Measurements from ENCODE around the gene PRM3. TPM values are rescaled to one million over a fixed set of nuclear protein-coding genes. Genes with fewer than 3 reads are reported as not detected.

Gene PRM3, protein sequence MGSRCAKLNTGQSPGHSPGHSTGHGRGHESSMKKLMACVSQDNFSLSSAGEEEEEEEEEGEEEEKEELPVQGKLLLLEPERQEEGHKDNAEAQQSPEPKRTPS
- not detected for total RNA-seq

DNA sequence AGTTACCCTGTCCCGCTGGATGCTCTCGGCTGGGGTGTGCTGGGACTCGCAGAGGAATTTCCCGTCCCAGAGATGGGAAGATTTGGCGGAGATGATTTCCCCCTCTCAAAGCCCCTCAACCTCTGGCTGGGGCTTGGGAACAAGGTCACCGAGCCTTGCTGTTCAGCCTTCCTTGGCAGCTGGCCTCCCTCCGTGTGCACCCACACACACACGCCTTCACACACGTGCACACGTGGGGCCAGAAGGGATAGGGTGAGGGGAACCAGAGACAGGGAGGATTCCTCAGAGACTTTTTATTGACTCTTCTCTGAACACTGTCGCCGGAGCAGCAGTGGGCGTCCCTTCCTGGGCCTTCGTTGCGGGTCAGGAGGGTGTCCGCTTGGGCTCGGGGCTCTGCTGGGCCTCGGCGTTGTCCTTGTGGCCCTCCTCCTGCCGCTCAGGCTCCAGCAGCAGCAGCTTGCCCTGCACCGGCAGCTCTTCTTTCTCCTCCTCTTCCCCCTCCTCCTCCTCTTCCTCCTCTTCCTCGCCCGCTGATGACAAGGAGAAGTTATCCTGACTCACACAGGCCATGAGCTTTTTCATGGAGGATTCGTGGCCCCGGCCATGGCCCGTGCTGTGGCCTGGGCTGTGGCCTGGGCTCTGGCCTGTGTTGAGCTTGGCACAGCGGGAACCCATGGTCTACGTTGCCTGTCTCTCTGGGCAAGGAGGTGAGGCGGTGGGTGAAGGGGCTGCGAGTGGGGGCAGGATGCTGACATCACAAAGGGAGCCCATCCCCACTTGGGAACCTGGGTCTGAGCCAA lies at the start of gene PRM3:
Gene PRM3 (minus strand): TSS at position 709 of the 800 bp plus-strand sequence. CDS start 34 bp downstream, at position 675.

DNA sequence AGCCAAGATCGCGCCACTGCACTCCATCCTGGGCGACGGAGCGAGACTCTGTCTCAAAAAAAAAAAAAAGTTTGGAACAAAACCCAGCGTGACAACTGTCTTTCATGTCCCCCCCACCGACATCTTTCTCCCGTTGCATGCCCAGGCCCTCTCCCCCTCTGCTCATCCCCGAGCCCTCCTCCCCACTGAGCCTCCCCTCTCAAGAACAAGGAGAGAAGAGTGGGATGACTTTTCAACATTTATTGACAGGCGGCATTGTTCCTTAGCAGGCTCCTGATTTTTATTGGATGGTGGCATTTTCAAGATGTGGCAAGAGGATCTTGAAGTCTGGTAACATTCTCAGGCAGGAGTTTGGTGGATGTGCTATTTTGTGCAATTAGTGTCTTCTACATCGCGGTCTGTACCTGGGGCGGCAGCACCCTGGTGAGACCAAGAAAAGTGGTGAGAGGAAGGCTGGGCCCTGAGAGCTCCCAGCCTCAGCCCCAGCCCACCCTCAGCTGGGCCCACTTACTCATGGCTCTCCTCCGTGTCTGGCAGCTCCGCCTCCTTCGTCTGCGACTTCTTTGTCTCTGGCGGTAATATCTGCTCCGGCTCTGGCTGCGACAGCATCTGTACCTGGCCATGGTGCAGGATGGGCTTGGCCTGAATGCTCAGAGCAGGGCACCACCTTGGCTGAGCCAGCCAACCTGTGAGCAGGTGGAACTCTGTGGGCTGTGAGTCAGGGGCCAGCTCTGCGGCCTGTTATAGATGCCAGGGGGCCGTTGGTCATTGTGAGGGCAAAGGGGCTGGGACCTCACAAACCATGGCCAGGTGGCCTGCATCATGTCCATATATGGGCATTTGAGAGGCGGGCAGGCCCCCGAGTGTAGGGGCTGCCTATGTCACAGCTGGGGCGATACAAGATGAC lies 7.4 kb upstream of the PRM3 start, which contains the start of gene PRM1:
Gene PRM1 (minus strand): TSS at position 715 of the 907 bp plus-strand sequence. CDS start 92 bp downstream, at position 623.

DNA sequence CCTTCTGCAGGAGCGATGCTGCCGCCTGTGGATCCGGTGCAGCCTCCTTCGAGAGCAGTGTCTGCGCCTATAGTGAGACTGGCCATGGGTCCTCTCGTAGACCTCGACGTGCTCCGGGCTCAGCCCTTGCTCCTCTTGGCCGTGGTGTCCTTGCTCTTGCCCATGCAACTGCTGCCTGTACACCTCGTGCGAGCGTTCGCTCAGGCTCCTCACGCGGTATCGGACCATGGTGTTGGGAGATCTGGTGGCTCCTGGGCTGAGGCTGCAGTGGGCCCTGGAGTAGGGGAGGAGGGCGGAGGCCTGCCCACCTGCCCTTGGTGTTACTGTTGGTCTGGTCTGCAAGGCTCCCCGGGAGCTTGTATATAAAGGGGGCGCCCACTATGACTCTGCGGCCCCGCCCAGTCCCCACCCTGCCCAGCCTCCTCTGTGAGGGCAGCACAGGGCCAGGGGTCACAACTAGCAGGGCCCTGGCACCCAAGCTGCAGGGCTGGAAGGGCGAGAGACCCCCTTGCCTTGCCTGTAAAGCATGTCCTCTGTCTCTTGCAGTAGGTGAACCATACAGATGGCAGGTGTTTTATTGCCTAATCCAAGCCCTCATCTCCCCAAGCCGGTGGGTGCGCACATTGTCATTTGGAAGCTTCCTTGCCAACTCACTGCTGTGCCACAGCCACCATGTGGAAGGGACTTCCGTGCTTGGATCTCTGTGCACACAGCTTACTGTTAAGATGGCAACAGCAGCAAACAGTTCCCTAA lies 2.9 kb upstream of the PRM3 start, which contains the start of gene PRM2:
Gene PRM2 (minus strand): TSS at position 338 of the 753 bp plus-strand sequence. CDS start 110 bp downstream, at position 228.

DNA sequence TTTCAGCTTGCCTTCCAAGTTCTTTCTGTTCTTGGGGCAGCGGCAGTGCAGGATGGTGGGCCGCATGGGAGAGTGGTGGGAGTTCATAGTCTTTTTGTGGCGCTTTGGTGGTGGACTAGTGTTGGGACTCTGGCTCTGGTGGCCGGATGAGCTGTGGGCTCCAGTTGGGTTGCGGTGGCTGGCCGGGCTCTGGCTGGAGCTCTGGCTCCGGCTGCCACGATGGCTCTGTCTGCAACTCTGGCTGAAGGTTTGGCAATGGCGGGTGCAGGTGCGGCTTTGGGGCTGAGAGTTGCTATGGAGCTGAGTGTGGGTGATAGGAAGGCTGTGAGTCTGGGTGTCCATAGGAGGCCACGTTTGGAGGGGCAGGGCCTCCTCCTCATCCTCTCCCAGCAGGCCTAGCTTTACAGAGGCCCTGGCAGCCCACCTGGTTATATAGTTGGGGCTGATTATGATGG lies 4.5 kb downstream of the PRM3 start, which contains the start of gene TNP2:
Gene TNP2 (minus strand): TSS at position 405 of the 455 bp plus-strand sequence. CDS start 63 bp downstream, at position 342.

DNA sequence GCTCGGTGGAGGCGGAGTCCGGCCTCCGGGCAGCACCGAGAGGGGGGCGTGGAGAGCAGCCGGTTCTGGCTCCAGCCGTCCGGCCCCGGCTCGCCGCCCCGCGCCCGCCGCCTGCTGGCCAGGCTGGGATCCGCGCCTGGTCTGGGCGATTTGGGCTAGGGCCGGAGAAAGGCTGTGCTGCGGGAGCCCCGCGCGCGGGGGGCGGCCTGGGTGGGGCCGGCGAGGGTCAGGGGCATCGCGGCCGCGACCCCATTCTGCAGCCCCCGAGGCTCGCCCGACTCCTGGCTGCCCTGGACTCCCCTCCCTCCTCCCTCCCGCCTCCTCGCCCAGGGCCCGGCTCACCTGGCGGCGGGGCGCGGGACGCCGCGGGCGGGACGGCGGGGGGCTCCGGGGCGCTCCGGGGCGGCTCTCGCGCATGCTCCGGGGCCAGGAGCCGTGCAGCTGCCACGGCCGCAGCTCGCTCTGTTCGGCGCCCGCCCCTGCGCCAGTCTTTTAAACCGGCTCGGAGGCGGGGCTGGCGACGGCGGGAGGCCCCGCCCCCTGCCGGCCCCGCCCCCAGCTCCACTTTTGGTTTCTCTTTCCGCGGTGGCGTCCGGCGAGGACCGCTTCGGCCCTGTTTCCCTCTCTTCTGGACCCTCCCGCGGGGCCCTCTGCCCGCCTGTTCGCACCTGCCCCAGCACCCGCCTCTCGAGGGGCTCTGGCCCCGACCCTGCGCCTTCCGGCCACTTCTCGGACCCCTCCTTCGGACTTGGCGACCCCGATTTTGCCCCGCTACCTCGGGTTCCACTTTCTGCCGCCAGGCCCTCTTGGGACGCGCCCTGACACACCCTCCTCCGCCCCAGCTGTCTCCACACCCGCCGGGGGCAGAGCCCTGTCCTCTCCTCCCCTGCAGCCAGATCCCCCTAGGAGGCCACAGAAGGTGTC lies 17.4 kb downstream of the PRM3 start, which contains the start of gene SOCS1:
Gene SOCS1 (minus strand): TSS at position 468 of the 924 bp plus-strand sequence. CDS start 726 bp downstream, outside the sequence.

Small RNA genes within 50 kb of the gene (microRNA-seq; reads per million reads assigned to microRNA genes)
- gene MIR548H2 (ENCODE audit: borderline microRNAs expressed, borderline replicate concordance), result not detected

Other genes starting within 250 kb of the PRM3 start
- gene SOCS1, start 17.4 kb downstream of the PRM3 start, total RNA-seq, result 100 to 1,000 TPM; 167 to 170 TPM
- not detected for gene TNP2, start 4.3 kb downstream of the PRM3 start, total RNA-seq
- gene PRM2, start 2.9 kb upstream of the PRM3 start, total RNA-seq, result not detected
- not detected for gene PRM1, start 7.7 kb upstream of the PRM3 start, total RNA-seq
- 10 to 100 TPM; 58.4 to 59.7 TPM for gene RMI2, start 71.8 kb upstream of the PRM3 start, total RNA-seq